CD4-positive, alpha-beta T cell (primary cell): ENCODE data around the gene NFIL3. TPM values are rescaled to one million over a fixed set of nuclear protein-coding genes. Genes with fewer than 3 reads are reported as not detected.

Source experiments
- ATAC-seq: fragments of 200-7000 bp; cut with Tn5 transposase; one replicate; pipeline ENCODE4 v1.10.0; 2022; ENCODE audit warnings: mild to moderate bottlenecking; ENCODE audit not compliant: poor library complexity
- CTCF ChIA-PET: fragments of 350-600 bp; sonication (Branson Sonifier 250); formaldehyde crosslinking; loops from one replicate; lab custom pipeline; 2021; ENCODE audit warnings: antibody characterized with exemption, inconsistent platforms; lab: Charles Lee
- POLR2A ChIA-PET: fragments of 350-600 bp; sonication (Branson Sonifier 250); formaldehyde crosslinking; loops from one replicate; lab custom pipeline; 2021; ENCODE audit warnings: antibody characterized with exemption, inconsistent platforms; lab: Charles Lee
- DNase-seq, 14 experiments: peaks; one replicate each; pipeline ENCODE4 v3.0.0-alpha.2; 2013 to 2020; ENCODE audit warnings: mixed read lengths in 2 of 14
- H3K27ac ChIP-seq, 2 donors: one replicate each; pipeline versions ENCODE4 v1.5.1 to v1.7.0; 2013; ENCODE audit warnings: low read length in 2 of 2, low read depth in 1 of 2, mild to moderate bottlenecking in 1 of 2
- H3K27me3 ChIP-seq, 2 experiments: 1 replicate in 1 of 2; 2 replicates in 1 of 2; pipeline versions ENCODE4 v1.6.1 to v1.7.0; 2013; ENCODE audit warnings: low read length in 2 of 2, control low read depth in 1 of 2, mild to moderate bottlenecking in 1 of 2, moderate library complexity in 1 of 2; ENCODE audit not compliant: insufficient read depth in 2 of 2, control insufficient read depth in 1 of 2
- H3K36me3 ChIP-seq: one replicate; pipeline ENCODE4 v1.6.1; 2013; ENCODE audit warnings: low read length, control low read depth; ENCODE audit not compliant: insufficient read depth
- H3K4me1 ChIP-seq: one replicate; pipeline ENCODE4 v1.6.1; 2013; ENCODE audit warnings: low read length, control low read depth; ENCODE audit not compliant: insufficient read depth
- H3K4me3 ChIP-seq: one replicate; pipeline ENCODE4 v1.5.1; 2013; ENCODE audit warnings: mild to moderate bottlenecking, low read length, moderate library complexity
- H3K9me3 ChIP-seq, 2 experiments: 1 replicate in 1 of 2; 2 replicates in 1 of 2; pipeline versions ENCODE4 v1.6.1 to v1.7.0; 2013; ENCODE audit warnings: low read length in 2 of 2, mild to moderate bottlenecking in 2 of 2, control low read depth in 1 of 2, moderate library complexity in 1 of 2; ENCODE audit not compliant: control insufficient read depth in 1 of 2, insufficient read depth in 1 of 2
- H3K27ac Mint-ChIP-seq: one replicate; pipeline ENCODE4 v1.8.0; 2020; ENCODE audit warnings: mixed read lengths
- H3K27me3 Mint-ChIP-seq: one replicate; pipeline ENCODE4 v1.8.0; 2021; ENCODE audit warnings: mixed read lengths
- H3K36me3 Mint-ChIP-seq: one replicate; pipeline ENCODE4 v1.8.0; 2021; ENCODE audit warnings: low read depth, mixed read lengths
- H3K4me1 Mint-ChIP-seq: one replicate; pipeline ENCODE4 v1.8.0; 2021; ENCODE audit warnings: low read depth, mixed read lengths
- H3K4me3 Mint-ChIP-seq: one replicate; pipeline ENCODE4 v1.8.0; 2020; ENCODE audit warnings: mild to moderate bottlenecking, mixed read lengths
- H3K9me3 Mint-ChIP-seq: one replicate; pipeline ENCODE4 v1.8.0; 2020; ENCODE audit warnings: mixed read lengths
- CTCF ChIP-seq: fragments of 200-600 bp; IDR thresholded peaks from one replicate; pipeline ENCODE4 v1.8.0; 2022; ENCODE audit warnings: antibody characterized with exemption, mild to moderate bottlenecking
- intact Hi-C, 2 experiments: fragments of 100-400 bp; cut with DNase I in 1 of 2; cut with micrococcal nuclease in 1 of 2; formaldehyde crosslinking; loops; one replicate each; pipeline versions ENCODE4 v1.15.1 to v1.9.0; 2023 to 2025; cut with DNase I, micrococcal nuclease
- total RNA-seq, 174 experiments: library from RNA in 2 of 174; stranded (reverse) in 2 of 174; gene quantifications; one replicate each; pipeline ENCODE4 v1.2.3 and lab custom pipeline; 2021 to 2026

NFIL3 gene
- total RNA-seq, 2 experiments from 2014 or later, result 31.0 to 32.4 TPM

- no peaks in the 10 kb centered on the region for H3K4me1 Mint-ChIP-seq
- CTCF ChIA-PET, result no interaction called here
- no peaks in the 10 kb centered on the region for H3K9me3 ChIP-seq
- H3K27ac ChIP-seq, result no peak overlapping the region
- peaks cover 6% of the 10 kb centered on the region for H3K36me3 ChIP-seq
- no peak for TF ChIP-seq CTCF
- no peaks in the 10 kb centered on the region for H3K4me1 ChIP-seq
- H3K9me3 Mint-ChIP-seq, result no peaks in the 10 kb centered on the region
- H3K27me3 ChIP-seq, result no peaks in the 10 kb centered on the region
- no peak for DNase-seq
- POLR2A ChIA-PET, result no interaction called here
- H3K4me3 Mint-ChIP-seq, result no peak overlapping the region
- H3K27ac Mint-ChIP-seq, result no peak overlapping the region
- H3K4me3 ChIP-seq, result no peak overlapping the region
- H3K36me3 Mint-ChIP-seq, result no peaks in the 10 kb centered on the region
- intact Hi-C loops, result no loop called here
- no peaks in the 10 kb centered on the region for H3K27me3 Mint-ChIP-seq
- ATAC-seq, result no peak
Observed at GRCh38 chr9:91407580-91408318, 15.9 kb downstream of the NFIL3 start.

GRCh38 chr9:91405343-91406077, 18.1 kb downstream of the NFIL3 start:
- ChIA-PET CTCF (no interaction called here), POLR2A (no interaction called here)
- Histone ChIP-seq H3K4me1 (no peaks in the 10 kb centered on the region), H3K4me3 (no peak overlapping the region), H3K27me3 (no peaks in the 10 kb centered on the region), H3K9me3 (no peaks in the 10 kb centered on the region), H3K36me3 (peaks cover 6% of the 10 kb centered on the region), H3K27ac (no peak overlapping the region)
- TF ChIP-seq CTCF, result no peak
- no peaks in the 10 kb centered on the region for H3K4me1 Mint-ChIP-seq
- H3K27ac Mint-ChIP-seq, result no peak overlapping the region
- H3K4me3 Mint-ChIP-seq, result no peak overlapping the region
- intact Hi-C loops, result no loop called here
- H3K36me3 Mint-ChIP-seq, result no peaks in the 10 kb centered on the region
- H3K27me3 Mint-ChIP-seq, result no peaks in the 10 kb centered on the region
- DNase-seq, result no peak
- ATAC-seq, result no peak
- no peaks in the 10 kb centered on the region for H3K9me3 Mint-ChIP-seq

DNA sequence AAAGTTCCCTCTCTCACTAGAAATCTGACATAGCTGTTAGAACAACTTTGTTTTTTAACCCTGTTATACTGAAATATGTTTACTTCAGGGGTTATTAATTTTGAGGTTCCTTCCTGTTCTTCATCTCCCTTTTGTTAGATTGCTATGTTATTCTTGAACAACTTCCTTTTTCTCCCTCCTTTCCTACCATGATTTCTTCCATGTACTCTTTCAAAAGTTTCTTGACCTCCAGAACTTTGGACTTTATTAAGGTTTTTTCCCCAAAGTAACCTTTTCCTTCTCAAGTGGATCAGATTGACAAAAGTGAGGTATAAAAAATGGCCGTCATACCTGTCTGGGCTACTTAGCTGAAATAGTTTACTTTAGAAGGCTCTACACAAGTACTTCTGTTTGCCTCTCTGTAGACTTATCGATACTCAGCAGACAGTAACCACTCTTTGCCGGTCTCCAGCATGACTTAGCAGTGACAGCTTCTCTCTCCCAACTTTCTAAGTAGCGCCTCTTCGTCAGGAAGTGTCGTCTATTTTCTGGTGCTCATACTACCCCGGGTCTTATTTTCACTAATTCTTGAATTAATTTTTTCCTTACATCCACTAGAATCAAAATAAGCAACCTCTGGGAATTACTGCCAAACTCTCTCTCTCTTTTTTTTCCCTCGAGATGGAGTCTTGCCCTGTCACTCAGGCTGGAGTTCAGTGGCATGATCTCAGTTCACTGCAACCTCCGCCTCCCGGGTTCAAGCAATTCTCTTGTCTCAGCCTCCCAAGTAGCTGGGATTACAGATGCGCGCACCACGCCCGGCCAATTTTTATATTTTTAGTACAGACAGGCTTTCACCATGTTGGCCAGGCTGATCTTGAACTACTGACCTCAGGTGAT, 19.7 kb downstream of the NFIL3 start:
- no peaks in the 10 kb centered on the region for H3K36me3 ChIP-seq
- no peaks in the 10 kb centered on the region for H3K4me1 ChIP-seq
- no peaks in the 10 kb centered on the region for H3K9me3 Mint-ChIP-seq
- H3K27ac Mint-ChIP-seq, result no peak overlapping the region
- TF ChIP-seq CTCF, result no peak
- H3K9me3 ChIP-seq, result no peaks in the 10 kb centered on the region
- H3K4me1 Mint-ChIP-seq, result no peaks in the 10 kb centered on the region
- POLR2A ChIA-PET, result no interaction called here
- CTCF ChIA-PET, result no interaction called here
- H3K36me3 Mint-ChIP-seq, result no peaks in the 10 kb centered on the region
- H3K4me3 ChIP-seq, result no peak overlapping the region
- no peaks in the 10 kb centered on the region for H3K27me3 ChIP-seq
- H3K27ac ChIP-seq, result no peak overlapping the region
- no peaks in the 10 kb centered on the region for H3K27me3 Mint-ChIP-seq
- intact Hi-C loops, result no loop called here
- DNase-seq, result no peak
- H3K4me3 Mint-ChIP-seq, result no peak overlapping the region
- no peak for ATAC-seq
